GM23338 (cell line): ENCODE data around the gene CELA3A. TPM values are rescaled to one million over a fixed set of nuclear protein-coding genes. Genes with fewer than 3 reads are reported as not detected.

Experiments
- ATAC-seq: fragments of 200-7000 bp; cut with Tn5 transposase; 3 replicates; pipeline ENCODE4 v1.9.1; 2020
- DNase-seq: peaks from one replicate; pipeline ENCODE4 v3.0.0-alpha.2; 2015; ENCODE audit warnings: low spot score
- H2AFZ ChIP-seq: fragments of 200-600 bp; sonication (generic); 2 replicates; pipeline ENCODE4 v1.8.0; 2016; ENCODE audit warnings: antibody characterized with exemption, mild to moderate bottlenecking, moderate library complexity
- H3F3A ChIP-seq: fragments of 200-600 bp; sonication (generic); replicated peaks from 2 replicates; pipeline ENCODE4 v1.8.0; 2017; ENCODE audit warnings: antibody characterized with exemption, mixed run types, low read depth
- H3K27ac ChIP-seq: fragments of 200-600 bp; sonication (generic); 2 replicates; pipeline ENCODE4 v1.6.1; 2016; ENCODE audit warnings: low read depth
- H3K27me3 ChIP-seq: fragments of 200-600 bp; sonication (generic); 2 replicates; pipeline ENCODE4 v1.8.0; 2016; ENCODE audit warnings: mild to moderate bottlenecking, mixed run types, moderate library complexity; ENCODE audit not compliant: insufficient read depth
- H3K36me3 ChIP-seq: fragments of 200-600 bp; sonication (generic); 2 replicates; pipeline ENCODE4 v1.8.0; 2016; ENCODE audit warnings: mild to moderate bottlenecking; ENCODE audit not compliant: insufficient read depth
- H3K4me1 ChIP-seq: fragments of 200-600 bp; sonication (generic); 2 replicates; pipeline ENCODE4 v1.8.0; 2016; ENCODE audit warnings: mild to moderate bottlenecking, moderate library complexity; ENCODE audit not compliant: insufficient read depth
- H3K4me2 ChIP-seq: fragments of 200-600 bp; sonication (generic); 2 replicates; pipeline ENCODE4 v1.7.1; 2017; ENCODE audit warnings: mixed run types
- H3K4me3 ChIP-seq: fragments of 200-600 bp; sonication (generic); 2 replicates; pipeline ENCODE4 v1.6.1; 2016; ENCODE audit warnings: mixed run types
- H3K79me2 ChIP-seq: fragments of 200-600 bp; sonication (generic); replicated peaks from 2 replicates; pipeline ENCODE4 v1.8.0; 2017; ENCODE audit warnings: mild to moderate bottlenecking; ENCODE audit not compliant: insufficient read depth
- H3K9me2 ChIP-seq: fragments of 200-600 bp; sonication (generic); 2 replicates; pipeline ENCODE4 v1.8.0; 2017; ENCODE audit not compliant: insufficient read depth
- H4K20me1 ChIP-seq: fragments of 200-600 bp; sonication (generic); replicated peaks from 2 replicates; pipeline ENCODE4 v1.8.0; 2017; ENCODE audit warnings: mild to moderate bottlenecking; ENCODE audit not compliant: insufficient read depth
- H3K27ac Mint-ChIP-seq: 2 replicates; pipeline ENCODE4 v1.8.0; 2020; ENCODE audit warnings: inconsistent platforms, mild to moderate bottlenecking, moderate library complexity, mixed read lengths
- H3K27me3 Mint-ChIP-seq: 3 replicates; pipeline ENCODE4 v1.8.0; 2022; ENCODE audit warnings: low read depth, mild to moderate bottlenecking, moderate library complexity, mixed read lengths, inconsistent platforms; ENCODE audit not compliant: insufficient read depth, poor library complexity
- H3K36me3 Mint-ChIP-seq: 3 replicates; pipeline ENCODE4 v1.8.0; 2021; ENCODE audit warnings: low read depth, mild to moderate bottlenecking, inconsistent platforms, moderate library complexity, mixed read lengths
- H3K4me1 Mint-ChIP-seq: 3 replicates; pipeline ENCODE4 v1.8.0; 2020; ENCODE audit warnings: mild to moderate bottlenecking, inconsistent platforms, mixed read lengths
- H3K4me3 Mint-ChIP-seq: 3 replicates; pipeline ENCODE4 v1.8.0; 2021; ENCODE audit warnings: moderate library complexity, mild to moderate bottlenecking, inconsistent platforms, mixed read lengths
- H3K9me3 Mint-ChIP-seq: 3 replicates; pipeline ENCODE4 v1.8.0; 2020; ENCODE audit warnings: moderate library complexity, mild to moderate bottlenecking, inconsistent platforms, mixed read lengths
- CREB1 ChIP-seq: fragments of 250-450 bp; sonication (Bioruptor Pico); IDR thresholded peaks from 2 replicates; pipeline ENCODE4 v1.5.0; 2020; ENCODE audit warnings: low read depth, mild to moderate bottlenecking, moderate library complexity
- CTCF ChIP-seq, 2 experiments: fragments of 200-600 bp in 1 of 2; sonication (generic) in 1 of 2; conservative IDR thresholded peaks; 2 replicates each; pipeline versions ENCODE4 v1.5.1 to v1.6.1; 2016 to 2017; ENCODE audit warnings: antibody characterized with exemption in 2 of 2, low read depth in 2 of 2, mild to moderate bottlenecking in 2 of 2, moderate library complexity in 1 of 2
- EZH2 ChIP-seq: fragments of 200-600 bp; sonication (generic); IDR thresholded peaks from one replicate; pipeline ENCODE4 v1.8.0; 2017; ENCODE audit warnings: antibody characterized with exemption, mild to moderate bottlenecking, low read depth; ENCODE audit not compliant: unreplicated experiment
- JUNB ChIP-seq: IDR thresholded peaks from one replicate; pipeline ENCODE4 v1.6.1; 2016; ENCODE audit warnings: antibody characterized with exemption; ENCODE audit not compliant: unreplicated experiment
- NANOG ChIP-seq: IDR thresholded peaks from 2 replicates; pipeline ENCODE4 v1.6.1; 2016; ENCODE audit warnings: antibody characterized with exemption, borderline replicate concordance
- POLR2AphosphoS5 ChIP-seq: IDR thresholded peaks from 2 replicates; pipeline ENCODE4 v1.6.1; 2016; ENCODE audit warnings: antibody characterized with exemption, low read depth
- STAT1 ChIP-seq: IDR thresholded peaks from one replicate; pipeline ENCODE4 v1.6.1; 2016; ENCODE audit warnings: antibody characterized with exemption; ENCODE audit not compliant: unreplicated experiment
- ZNF114 ChIP-seq: fragments of 250-450 bp; sonication (Bioruptor Pico); IDR thresholded peaks from 2 replicates; pipeline ENCODE4 v1.5.0; 2020; ENCODE audit warnings: mild to moderate bottlenecking, moderate library complexity
- ZNF331 ChIP-seq: fragments of 250-450 bp; sonication (Bioruptor Pico); IDR thresholded peaks from 2 replicates; pipeline ENCODE4 v1.5.0; 2020; ENCODE audit warnings: low read depth, mild to moderate bottlenecking, moderate library complexity
- ZNF462 ChIP-seq: fragments of 250-450 bp; sonication (Bioruptor Pico); IDR thresholded peaks from 2 replicates; pipeline ENCODE4 v1.5.0; 2020; ENCODE audit warnings: mild to moderate bottlenecking, moderate library complexity
- polyA plus RNA-seq: library from polyadenylated mRNA; unstranded; fragments of >200 nt; fragmentation: Nextera tagmentation; extraction: Ambion mirVana; gene quantifications from 2 replicates; pipeline ENCODE4 v1.2.1, GENCODE V29; 2016
- total RNA-seq: library from RNA; depleted of rRNA; stranded (reverse); fragments of >200 nt; shearing (Covaris generic); gene quantifications from 2 replicates; pipeline ENCODE4 v1.2.3, GENCODE V29; 2014
- TF ChIP-seq, protein P1 (sequence below): IDR thresholded peaks from 2 replicates; pipeline ENCODE4 v1.6.1; 2016; ENCODE audit warnings: antibody characterized with exemption

The CELA3A gene
- total and polyA plus RNA-seq, 2 experiments from 2014 or later, result not detected

DNA sequence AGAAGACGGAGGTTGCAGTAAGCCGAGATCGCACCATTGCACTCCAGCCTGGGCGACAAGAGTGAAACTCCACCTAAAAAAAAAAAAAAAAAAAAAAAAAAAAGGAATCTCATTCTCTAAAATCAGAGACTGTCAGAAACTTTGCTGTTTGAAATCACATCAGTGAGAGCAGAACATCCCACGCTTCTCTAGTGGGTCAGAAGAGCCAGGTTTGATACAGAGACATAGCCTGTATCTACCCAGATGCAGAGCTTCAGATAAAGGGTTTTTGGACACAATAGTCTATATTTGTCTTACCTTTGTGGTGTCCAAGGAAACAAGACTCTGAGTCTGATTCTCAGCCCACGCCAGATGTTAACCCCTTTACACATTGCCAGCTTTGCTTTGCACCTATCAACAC is 19.6 kb downstream of the CELA3A start:
- H3K9me3 Mint-ChIP-seq, result no peaks in the 10 kb centered on the region
- H3K4me3 Mint-ChIP-seq, result no peak overlapping the region
- 0 out of 3 replicates have a peak, but pooled peaks cover 2% of the 10 kb centered on the region for H3K36me3 Mint-ChIP-seq
- peaks cover 16% of the 10 kb centered on the region for H3F3A ChIP-seq
- no peak for TF ChIP-seq STAT1
- no peak for TF ChIP-seq NANOG
- no peak for TF ChIP-seq POLR2AphosphoS5
- no peak for TF ChIP-seq JUNB
- TF ChIP-seq, protein P1, sequence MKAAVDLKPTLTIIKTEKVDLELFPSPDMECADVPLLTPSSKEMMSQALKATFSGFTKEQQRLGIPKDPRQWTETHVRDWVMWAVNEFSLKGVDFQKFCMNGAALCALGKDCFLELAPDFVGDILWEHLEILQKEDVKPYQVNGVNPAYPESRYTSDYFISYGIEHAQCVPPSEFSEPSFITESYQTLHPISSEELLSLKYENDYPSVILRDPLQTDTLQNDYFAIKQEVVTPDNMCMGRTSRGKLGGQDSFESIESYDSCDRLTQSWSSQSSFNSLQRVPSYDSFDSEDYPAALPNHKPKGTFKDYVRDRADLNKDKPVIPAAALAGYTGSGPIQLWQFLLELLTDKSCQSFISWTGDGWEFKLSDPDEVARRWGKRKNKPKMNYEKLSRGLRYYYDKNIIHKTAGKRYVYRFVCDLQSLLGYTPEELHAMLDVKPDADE, result no peak
- no peak for TF ChIP-seq EZH2
- no peak for TF ChIP-seq CREB1 (CRISPR knock-in tag)
- no peak for TF ChIP-seq ZNF331 (CRISPR knock-in tag)
- no peak for TF ChIP-seq ZNF114 (CRISPR knock-in tag)
- no peak for TF ChIP-seq CTCF (conservative IDR thresholded peaks at IDR 0.05; ENCODE audit: low read depth in 2 of 2)
- no peak for TF ChIP-seq ZNF462 (CRISPR knock-in tag)
- peaks cover 9% of the 10 kb centered on the region for H3K4me1 ChIP-seq
- peaks cover 3% of the 10 kb centered on the region for H3K79me2 ChIP-seq
- no peak for DNase-seq
- ATAC-seq, result no peak
- no peaks in the 10 kb centered on the region for H3K36me3 ChIP-seq
- H3K27me3 ChIP-seq, result no peaks in the 10 kb centered on the region
- H3K4me2 ChIP-seq, result no peak overlapping the region
- peaks cover 18% of the 10 kb centered on the region for H3K27me3 Mint-ChIP-seq
- no peaks in the 10 kb centered on the region for H3K9me2 ChIP-seq
- H3K27ac ChIP-seq, result no peak overlapping the region
- peaks cover 17% of the 10 kb centered on the region; the same call in 2 of the 3 replicates for H3K4me1 Mint-ChIP-seq
- no peak overlapping the region for H2AFZ ChIP-seq
- no peak overlapping the region for H3K4me3 ChIP-seq
- no peaks in the 10 kb centered on the region for H4K20me1 ChIP-seq
- H3K27ac Mint-ChIP-seq, result no peak overlapping the region
